ENCODE measurements around the gene HSD17B13.

DNA sequence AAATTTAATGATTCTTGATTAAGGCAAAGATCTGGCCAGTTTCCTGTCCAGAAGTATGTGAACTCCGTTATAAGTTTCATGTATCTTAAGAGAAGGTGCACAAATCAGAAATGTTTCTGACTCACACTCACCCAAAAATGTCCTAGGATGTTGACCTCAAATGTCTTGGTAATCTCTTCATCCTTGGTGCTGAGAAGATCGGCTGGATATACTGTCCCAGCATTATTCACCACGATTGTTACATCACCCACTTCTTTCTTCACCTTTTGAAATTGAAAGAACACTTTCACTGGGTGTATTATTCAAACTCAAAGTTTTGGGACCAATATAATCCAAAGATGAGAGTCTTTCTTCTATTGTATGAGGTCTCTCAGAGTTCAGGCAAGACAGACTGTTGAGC lies 5.7 kb downstream of the HSD17B13 start:
- TF ChIP-seq, protein P1, sequence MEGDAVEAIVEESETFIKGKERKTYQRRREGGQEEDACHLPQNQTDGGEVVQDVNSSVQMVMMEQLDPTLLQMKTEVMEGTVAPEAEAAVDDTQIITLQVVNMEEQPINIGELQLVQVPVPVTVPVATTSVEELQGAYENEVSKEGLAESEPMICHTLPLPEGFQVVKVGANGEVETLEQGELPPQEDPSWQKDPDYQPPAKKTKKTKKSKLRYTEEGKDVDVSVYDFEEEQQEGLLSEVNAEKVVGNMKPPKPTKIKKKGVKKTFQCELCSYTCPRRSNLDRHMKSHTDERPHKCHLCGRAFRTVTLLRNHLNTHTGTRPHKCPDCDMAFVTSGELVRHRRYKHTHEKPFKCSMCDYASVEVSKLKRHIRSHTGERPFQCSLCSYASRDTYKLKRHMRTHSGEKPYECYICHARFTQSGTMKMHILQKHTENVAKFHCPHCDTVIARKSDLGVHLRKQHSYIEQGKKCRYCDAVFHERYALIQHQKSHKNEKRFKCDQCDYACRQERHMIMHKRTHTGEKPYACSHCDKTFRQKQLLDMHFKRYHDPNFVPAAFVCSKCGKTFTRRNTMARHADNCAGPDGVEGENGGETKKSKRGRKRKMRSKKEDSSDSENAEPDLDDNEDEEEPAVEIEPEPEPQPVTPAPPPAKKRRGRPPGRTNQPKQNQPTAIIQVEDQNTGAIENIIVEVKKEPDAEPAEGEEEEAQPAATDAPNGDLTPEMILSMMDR (IDR thresholded peaks at IDR 0.05; ENCODE audit: poor library complexity), result no peak
- TF ChIP-seq EZH2 (IDR thresholded peaks at IDR 0.05; ENCODE audit: borderline replicate concordance) (no peak), EZH2phosphoT487 (IDR thresholded peaks at IDR 0.05; ENCODE audit: low read depth, severe bottlenecking, unreplicated experiment) (no peak)

Data from hepatocyte (in vitro differentiated cells).